GM12892 (cell line): ENCODE results near the gene PRDX1. TPM values are rescaled to one million over a fixed set of nuclear protein-coding genes. Genes with fewer than 3 reads are reported as not detected.
A peak's percentile ranks its signal among the peaks of the same experiment; 100 is the strongest.

Source experiments
- DNase-seq: peaks from one replicate; pipeline ENCODE4 v3.0.0; 2011; ENCODE audit not compliant: insufficient read length
- FAIRE-seq: peaks from 2 replicates; lab custom pipeline; 2011; peaks lifted over from hg19 to GRCh38; lab: Jason Lieb, UNC
- POLR2A ChIP-seq: IDR thresholded peaks from 2 replicates; pipeline ENCODE4 v1.6.1; 2011; ENCODE audit warnings: low read depth, low read length, control low read depth
- POLR2AphosphoS5 ChIP-seq: IDR thresholded peaks from 2 replicates; pipeline ENCODE4 v1.6.1; 2011; ENCODE audit warnings: low read depth, low read length, control low read depth
- TAF1 ChIP-seq: IDR thresholded peaks from 2 replicates; pipeline ENCODE4 v1.6.1; 2011; ENCODE audit warnings: low read depth, mild to moderate bottlenecking, control low read depth, low read length, borderline replicate concordance
- polyA plus RNA-seq: library from polyadenylated mRNA; unstranded; fragments of >200 nt; gene quantifications from one replicate; pipeline ENCODE4 v1.2.1, GENCODE V29; 2012; ENCODE audit warnings: missing spikeins, inconsistent platforms; ENCODE audit not compliant: missing spikeins

Gene PRDX1
- polyA plus RNA-seq = 985 TPM

DNA sequence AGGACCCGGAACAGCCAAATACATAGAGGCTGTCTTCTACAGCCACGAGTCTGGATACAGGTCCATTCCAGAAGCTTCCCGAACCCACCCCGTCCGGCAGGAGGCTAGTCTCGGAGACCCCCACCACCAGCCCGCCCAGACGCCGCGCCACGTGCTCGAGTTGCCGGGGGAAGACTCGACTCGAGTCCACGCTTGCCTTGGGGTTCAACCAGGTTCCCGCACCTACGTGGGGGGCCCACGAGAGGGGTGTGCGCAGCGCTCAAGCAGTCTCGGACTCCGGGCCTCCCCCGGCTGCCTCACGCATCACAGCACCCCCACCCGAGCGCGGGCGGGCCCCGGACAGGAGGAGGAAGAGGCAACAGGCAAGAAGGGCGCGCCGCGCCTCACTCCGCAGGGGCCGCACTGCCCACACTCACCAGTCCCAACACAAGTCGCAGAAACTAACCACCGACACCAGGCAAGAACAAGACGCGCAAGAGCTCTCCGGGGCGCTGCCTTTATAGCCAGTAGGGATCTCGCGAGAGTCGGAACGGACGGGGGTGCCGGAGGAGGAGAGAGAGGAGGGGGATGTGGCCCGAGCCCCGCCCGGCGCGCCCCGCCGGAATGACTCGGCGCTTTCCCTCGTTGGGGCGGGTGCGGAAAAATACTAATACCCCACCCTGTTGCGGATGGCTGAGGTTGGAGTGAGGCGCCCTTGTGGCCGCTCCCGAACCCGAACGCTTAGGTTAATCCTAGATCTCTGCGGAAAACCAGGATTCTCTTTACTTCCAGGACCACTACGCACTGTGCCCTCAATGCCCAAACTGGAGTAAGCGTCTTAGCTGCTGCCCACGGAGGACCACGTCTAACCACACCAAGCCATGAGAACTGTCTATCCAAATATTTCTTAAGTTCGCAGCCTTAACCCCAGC lies at the start of gene PRDX1:
PRDX1 (minus strand) TSS at position 472 of the 911 bp plus-strand sequence. CDS start 2,841 bp downstream, outside the sequence.
- DNase-seq = peak; percentile 82
- TF ChIP-seq POLR2AphosphoS5 = peak; percentile 100
- peak; percentile 98 for TF ChIP-seq TAF1
- TF ChIP-seq POLR2A = peak; percentile 100
- peak; percentile 94 for FAIRE-seq

DNA sequence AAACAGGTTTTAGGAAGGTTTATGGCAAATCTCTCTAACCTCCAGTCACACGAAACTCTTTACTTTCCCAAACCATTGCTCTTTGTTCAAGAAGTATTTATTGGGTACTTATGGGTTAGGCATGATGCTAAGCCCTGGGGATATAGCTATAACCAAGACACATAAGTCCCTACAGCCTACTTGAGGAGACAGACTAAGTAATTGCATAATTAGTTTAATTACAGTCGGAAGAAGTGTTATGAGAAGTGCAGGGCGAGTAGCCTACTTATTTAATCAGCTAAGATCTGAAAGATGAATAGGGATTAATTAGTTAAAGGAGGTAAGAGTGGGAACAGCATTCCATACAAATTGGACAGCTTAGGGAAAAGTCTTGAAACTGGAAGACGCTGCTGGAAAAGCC lies 48.9 kb upstream of the PRDX1 start:
- no peak for TF ChIP-seq TAF1
- 0 out of 2 replicates have a peak, but pooled peaks have one; percentile 19 for TF ChIP-seq POLR2A
- no peak for FAIRE-seq
- no peak for DNase-seq

DNA sequence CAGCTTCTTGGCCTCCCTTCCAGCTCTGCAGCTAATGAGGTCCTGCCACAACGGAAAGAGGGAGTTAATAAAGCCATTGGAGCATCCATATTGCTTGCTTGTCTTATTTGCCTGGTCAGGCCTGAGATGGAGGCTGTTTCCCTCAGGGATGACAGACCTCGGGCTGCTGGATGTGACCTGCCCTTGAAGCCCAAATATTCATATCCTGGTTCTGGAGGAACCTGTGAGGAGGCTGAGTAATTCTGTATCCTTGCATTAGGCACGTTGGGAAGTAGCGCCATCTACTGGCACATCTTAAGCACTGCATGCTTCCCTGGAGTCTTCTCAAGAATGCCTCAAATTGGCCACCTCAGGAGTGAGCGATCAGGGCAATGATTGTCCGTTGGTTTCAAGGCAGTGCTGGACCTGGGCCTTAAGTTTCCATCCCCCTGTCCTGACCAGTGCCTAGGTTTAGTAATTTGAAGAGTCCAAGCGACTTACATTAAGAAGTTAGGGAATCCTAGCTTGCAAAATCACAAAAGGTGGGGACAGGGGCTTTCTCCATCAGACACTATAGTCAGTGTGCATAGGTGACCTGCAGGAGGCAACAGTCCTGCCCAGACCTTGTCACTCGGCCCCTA lies 48.4 kb upstream of the PRDX1 start:
- peak; percentile 93 for FAIRE-seq
- TF ChIP-seq POLR2AphosphoS5 (peak; percentile 50; the same call in 1 of the 2 replicates), TAF1 (no peak), POLR2A (no peak)
- no peak for DNase-seq

DNA sequence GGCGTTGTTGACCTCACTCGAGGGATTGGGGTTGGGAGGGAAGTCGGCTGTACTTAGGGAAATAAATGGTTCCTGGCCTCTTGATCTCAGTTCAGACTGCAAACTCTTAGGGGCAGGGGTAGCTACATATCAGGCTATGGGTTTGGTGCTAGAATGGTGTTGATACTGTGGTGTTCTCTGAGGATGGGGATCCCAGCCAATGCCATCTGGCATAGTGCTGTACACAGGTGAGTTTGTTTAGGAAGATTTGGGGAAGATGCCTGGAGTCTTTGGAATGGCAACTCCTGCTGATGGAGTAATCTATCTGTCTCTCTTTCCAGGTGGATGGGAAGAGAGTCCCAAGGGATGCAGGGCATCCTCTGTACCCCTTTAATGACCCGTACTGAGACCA lies 47.9 kb upstream of the PRDX1 start:
- FAIRE-seq = no peak
- no peak for DNase-seq
- no peak for TF ChIP-seq TAF1
- no peak for TF ChIP-seq POLR2AphosphoS5
- no peak; the same call in 1 of the 2 replicates for TF ChIP-seq POLR2A

DNA sequence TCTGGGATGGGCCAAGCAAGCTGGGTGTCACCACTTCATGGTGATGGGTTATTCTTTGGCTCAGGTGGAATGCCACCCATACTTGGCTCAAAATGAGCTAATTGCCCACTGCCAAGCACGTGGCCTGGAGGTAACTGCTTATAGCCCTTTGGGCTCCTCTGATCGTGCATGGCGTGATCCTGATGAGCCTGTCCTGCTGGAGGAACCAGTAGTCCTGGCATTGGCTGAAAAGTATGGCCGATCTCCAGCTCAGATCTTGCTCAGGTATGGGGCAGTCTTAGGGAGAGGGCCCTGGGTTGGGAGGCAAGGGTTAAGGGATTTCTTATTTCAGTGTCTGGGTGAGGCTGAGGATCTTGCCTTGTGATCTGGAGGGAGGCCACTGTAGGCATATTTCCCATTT lies 46.7 kb upstream of the PRDX1 start:
- TF ChIP-seq POLR2A (no peak; the same call in 1 of the 2 replicates), TAF1 (no peak), POLR2AphosphoS5 (no peak; the same call in 1 of the 2 replicates)
- DNase-seq (no peak), FAIRE-seq (no peak)

DNA sequence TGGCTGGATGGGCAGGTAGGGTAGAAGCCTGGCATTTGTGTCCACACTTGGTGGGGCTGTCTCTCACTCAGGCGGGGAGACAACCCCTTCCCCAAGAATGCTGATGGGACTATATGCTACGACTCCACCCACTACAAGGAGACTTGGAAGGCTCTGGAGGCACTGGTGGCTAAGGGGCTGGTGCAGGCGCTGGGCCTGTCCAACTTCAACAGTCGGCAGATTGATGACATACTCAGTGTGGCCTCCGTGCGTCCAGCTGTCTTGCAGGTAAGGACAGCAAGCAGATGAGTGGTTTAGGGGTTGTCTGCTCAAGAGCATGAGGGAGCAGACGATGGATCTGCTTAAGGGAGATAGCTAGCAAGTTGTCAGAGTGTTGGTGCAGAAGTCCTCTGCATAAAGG lies 46.2 kb upstream of the PRDX1 start:
- DNase-seq (no peak), FAIRE-seq (no peak)
- TF ChIP-seq POLR2AphosphoS5 (no peak), POLR2A (no peak)

DNA sequence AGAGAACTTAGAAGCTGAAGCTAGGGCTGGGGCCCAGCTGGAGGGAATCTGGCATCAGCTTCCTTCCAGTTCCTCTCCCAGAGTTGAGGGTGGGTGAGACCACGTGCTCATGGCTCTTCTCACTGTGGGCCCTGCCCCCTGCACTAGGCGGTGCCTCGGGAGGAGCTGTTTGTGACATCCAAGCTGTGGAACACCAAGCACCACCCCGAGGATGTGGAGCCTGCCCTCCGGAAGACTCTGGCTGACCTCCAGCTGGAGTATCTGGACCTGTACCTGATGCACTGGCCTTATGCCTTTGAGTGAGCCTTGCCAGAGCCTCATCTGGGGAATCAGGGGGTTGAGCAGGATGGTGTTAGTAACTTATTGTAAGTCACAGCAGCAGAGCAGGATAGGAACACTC lies 45.0 kb upstream of the PRDX1 start:
- DNase-seq = no peak
- no peak for FAIRE-seq
- no peak for TF ChIP-seq POLR2A
- no peak for TF ChIP-seq POLR2AphosphoS5
- no peak for TF ChIP-seq TAF1

DNA sequence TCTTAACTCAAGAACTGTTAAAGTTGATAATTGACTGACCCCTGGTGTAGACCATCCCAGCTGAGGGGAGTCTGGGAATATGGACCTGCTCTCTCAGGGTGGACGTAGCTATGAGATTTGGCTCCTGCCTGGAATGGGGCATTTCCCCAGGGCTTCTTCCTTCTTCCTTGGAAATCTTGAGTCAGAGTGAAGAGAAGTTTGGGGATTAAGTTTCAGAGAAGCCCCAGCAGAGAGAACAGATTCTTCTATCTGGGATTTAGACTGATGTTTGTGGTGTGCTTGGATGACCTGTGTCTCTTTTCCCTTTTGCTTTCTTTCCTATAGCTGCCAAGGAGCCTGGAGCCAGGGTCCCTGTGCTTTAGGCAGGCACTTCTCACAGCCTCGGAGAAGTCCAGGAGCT lies 42.2 kb upstream of the PRDX1 start:
- no peak for TF ChIP-seq TAF1
- TF ChIP-seq POLR2A = no peak
- TF ChIP-seq POLR2AphosphoS5 = no peak
- FAIRE-seq (no peak), DNase-seq (no peak)

DNA sequence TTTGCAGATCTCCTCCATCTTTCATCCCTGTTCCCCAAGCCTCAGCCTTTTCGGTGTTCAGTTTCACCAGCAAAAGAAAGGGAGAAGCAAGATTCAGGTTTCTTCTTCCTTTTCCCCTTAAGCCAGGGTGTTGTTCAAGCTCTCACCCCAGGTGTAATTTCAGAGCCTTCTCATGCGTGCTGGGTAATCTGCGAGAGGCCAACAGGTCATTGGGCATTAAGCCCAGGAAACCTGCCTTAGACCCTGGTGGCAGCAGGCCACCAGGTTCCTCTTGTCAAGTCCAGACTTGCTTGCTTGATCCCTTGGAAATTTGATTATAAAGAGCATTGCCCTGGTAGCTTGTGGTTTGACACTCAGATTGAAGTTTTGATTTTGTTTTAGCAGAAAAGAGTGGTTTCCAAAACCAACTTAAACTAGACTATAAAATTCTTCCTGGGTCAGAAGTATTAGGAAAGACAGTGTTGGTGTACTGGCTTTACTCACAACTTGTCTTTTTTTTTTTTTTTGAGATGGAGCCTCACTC lies 35.8 kb upstream of the PRDX1 start:
- DNase-seq (no peak), FAIRE-seq (no peak)

DNA sequence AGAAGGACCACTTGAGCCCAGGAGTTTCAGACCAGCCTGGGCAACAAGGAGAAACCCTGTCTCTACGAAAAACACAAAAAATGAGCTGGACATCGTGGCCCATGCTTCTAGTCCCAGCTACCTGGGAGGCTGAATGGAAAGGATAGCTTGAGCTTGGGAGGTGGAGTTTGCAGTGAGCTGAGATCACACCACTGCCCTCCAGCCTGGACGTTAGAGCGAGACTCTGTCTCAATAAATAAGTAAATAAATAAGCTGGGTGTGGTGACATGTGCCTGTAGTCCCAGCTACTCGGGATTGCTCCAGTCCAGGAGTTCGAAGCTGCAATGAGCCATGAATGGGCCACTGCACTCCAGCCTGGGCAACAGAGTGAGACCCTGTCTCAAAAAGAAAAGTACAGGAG lies 32.5 kb upstream of the PRDX1 start:
- DNase-seq (no peak), FAIRE-seq (no peak)
- TF ChIP-seq POLR2A = no peak
- no peak for TF ChIP-seq TAF1
- no peak for TF ChIP-seq POLR2AphosphoS5

More for the DNA sequence above, 35.8 kb upstream of the PRDX1 start:
- TF ChIP-seq TAF1 (no peak), POLR2AphosphoS5 (no peak), POLR2A (no peak)

DNA sequence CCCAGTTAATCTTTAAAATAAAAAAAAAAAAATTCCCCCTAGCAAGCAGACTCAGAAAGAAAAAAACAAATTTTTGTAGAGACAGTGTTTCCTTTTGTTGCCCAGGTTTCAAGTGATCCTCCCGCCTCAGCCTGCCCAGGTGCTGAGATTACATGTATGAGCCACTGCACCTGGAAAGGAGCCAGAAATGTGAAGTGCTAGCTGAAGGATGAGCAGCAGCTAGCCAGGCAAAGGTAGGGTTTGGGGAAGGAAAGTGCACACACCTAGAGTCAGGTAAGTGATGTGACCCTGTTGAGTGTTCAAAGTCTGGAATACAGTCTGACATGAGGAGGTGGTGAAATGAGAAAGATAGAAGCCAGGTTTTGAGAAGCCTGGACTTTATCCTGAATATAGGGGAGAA lies 30.6 kb upstream of the PRDX1 start:
- TF ChIP-seq POLR2A = no peak
- TF ChIP-seq POLR2AphosphoS5 = no peak
- TF ChIP-seq TAF1 = no peak
- DNase-seq = no peak
- FAIRE-seq = no peak

DNA sequence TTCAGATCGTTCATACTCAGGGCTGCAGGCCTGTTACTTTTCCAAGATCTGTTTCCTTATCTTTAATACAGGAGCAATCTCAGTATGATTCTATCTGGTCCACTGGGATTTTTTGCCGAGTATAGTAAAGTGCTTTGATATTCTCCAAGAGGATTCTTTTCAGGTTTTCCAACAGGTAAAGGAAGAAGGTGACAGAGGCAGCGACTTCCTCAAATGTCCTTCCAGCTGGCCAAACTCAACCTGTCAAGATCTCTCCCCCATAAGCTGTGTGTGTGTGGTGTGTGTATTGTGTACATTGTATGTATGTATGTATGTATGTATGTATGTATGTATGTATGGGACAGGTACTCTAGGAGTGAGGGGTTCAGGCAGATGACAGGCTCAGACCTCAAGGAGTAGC lies 30.0 kb upstream of the PRDX1 start:
- FAIRE-seq (no peak), DNase-seq (no peak)
- TF ChIP-seq TAF1 = no peak
- TF ChIP-seq POLR2A = no peak
- no peak for TF ChIP-seq POLR2AphosphoS5
